ENCODE data around the gene PTPRM.

GRCh38 chr18:8050616-8051329 lies 483.7 kb downstream of the PTPRM start:
- TF ChIP-seq ZNF114 (CRISPR knock-in tag; IDR thresholded peaks at IDR 0.05), result no peak
- TF ChIP-seq CTCF (conservative IDR thresholded peaks at IDR 0.05; ENCODE audit: low read depth in 2 of 2), result no peak
- no peak for TF ChIP-seq EZH2 (IDR thresholded peaks at IDR 0.05; ENCODE audit: low read depth, unreplicated experiment)
- TF ChIP-seq REST (IDR thresholded peaks at IDR 0.05; ENCODE audit: unreplicated experiment), result no peak
- no peak for TF ChIP-seq CREB1 (CRISPR knock-in tag; IDR thresholded peaks at IDR 0.05; ENCODE audit: low read depth)
- TF ChIP-seq POLR2AphosphoS5 (IDR thresholded peaks at IDR 0.05; ENCODE audit: low read depth), result no peak
- TF ChIP-seq EZH2phosphoT487 (IDR thresholded peaks at IDR 0.05; ENCODE audit: unreplicated experiment), result no peak
- TF ChIP-seq JUNB (IDR thresholded peaks at IDR 0.05; ENCODE audit: unreplicated experiment), result no peak
- TF ChIP-seq, protein P1, sequence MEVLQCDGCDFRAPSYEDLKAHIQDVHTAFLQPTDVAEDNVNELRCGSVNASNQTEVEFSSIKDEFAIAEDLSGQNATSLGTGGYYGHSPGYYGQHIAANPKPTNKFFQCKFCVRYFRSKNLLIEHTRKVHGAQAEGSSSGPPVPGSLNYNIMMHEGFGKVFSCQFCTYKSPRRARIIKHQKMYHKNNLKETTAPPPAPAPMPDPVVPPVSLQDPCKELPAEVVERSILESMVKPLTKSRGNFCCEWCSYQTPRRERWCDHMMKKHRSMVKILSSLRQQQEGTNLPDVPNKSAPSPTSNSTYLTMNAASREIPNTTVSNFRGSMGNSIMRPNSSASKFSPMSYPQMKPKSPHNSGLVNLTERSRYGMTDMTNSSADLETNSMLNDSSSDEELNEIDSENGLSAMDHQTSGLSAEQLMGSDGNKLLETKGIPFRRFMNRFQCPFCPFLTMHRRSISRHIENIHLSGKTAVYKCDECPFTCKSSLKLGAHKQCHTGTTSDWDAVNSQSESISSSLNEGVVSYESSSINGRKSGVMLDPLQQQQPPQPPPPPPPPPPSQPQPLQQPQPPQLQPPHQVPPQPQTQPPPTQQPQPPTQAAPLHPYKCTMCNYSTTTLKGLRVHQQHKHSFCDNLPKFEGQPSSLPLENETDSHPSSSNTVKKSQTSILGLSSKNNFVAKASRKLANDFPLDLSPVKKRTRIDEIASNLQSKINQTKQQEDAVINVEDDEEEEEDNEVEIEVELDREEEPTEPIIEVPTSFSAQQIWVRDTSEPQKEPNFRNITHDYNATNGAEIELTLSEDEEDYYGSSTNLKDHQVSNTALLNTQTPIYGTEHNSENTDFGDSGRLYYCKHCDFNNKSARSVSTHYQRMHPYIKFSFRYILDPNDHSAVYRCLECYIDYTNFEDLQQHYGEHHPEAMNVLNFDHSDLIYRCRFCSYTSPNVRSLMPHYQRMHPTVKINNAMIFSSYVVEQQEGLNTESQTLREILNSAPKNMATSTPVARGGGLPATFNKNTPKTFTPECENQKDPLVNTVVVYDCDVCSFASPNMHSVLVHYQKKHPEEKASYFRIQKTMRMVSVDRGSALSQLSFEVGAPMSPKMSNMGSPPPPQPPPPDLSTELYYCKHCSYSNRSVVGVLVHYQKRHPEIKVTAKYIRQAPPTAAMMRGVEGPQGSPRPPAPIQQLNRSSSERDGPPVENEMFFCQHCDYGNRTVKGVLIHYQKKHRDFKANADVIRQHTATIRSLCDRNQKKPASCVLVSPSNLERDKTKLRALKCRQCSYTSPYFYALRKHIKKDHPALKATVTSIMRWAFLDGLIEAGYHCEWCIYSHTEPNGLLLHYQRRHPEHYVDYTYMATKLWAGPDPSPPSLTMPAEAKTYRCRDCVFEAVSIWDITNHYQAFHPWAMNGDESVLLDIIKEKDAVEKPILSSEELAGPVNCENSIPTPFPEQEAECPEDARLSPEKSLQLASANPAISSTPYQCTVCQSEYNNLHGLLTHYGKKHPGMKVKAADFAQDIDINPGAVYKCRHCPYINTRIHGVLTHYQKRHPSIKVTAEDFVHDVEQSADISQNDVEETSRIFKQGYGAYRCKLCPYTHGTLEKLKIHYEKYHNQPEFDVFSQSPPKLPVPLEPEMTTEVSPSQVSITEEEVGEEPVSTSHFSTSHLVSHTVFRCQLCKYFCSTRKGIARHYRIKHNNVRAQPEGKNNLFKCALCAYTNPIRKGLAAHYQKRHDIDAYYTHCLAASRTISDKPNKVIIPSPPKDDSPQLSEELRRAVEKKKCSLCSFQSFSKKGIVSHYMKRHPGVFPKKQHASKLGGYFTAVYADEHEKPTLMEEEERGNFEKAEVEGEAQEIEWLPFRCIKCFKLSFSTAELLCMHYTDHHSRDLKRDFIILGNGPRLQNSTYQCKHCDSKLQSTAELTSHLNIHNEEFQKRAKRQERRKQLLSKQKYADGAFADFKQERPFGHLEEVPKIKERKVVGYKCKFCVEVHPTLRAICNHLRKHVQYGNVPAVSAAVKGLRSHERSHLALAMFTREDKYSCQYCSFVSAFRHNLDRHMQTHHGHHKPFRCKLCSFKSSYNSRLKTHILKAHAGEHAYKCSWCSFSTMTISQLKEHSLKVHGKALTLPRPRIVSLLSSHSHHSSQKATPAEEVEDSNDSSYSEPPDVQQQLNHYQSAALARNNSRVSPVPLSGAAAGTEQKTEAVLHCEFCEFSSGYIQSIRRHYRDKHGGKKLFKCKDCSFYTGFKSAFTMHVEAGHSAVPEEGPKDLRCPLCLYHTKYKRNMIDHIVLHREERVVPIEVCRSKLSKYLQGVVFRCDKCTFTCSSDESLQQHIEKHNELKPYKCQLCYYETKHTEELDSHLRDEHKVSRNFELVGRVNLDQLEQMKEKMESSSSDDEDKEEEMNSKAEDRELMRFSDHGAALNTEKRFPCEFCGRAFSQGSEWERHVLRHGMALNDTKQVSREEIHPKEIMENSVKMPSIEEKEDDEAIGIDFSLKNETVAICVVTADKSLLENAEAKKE (CRISPR knock-in tag; IDR thresholded peaks at IDR 0.05), result no peak
